GM18519 (cell line): ENCODE measurements around the gene RBM26.
"Not testable (repeated sequence)": the region's sequence is repeated elsewhere in the genome, so short reads cannot be mapped to it uniquely, and the experiment has no call there.

Experiments
- ATAC-seq: cut with Tn5 transposase; IDR thresholded peaks from one replicate; pipeline ENCODE4 v1.9.1; 2021; ENCODE audit warnings: mild to moderate bottlenecking, moderate library complexity; ENCODE audit not compliant: unreplicated experiment, low FRiP score

The RBM26 gene

GRCh38 chr13:79392882-79393563 is 13.0 kb downstream of the RBM26 start:
- peak; percentile 47 for ATAC-seq

- no peak for ATAC-seq
Observed at GRCh38 chr13:79389026-79389425, 17.0 kb downstream of the RBM26 start.

GRCh38 chr13:79387853-79388252 is 18.2 kb downstream of the RBM26 start:
- no peak for ATAC-seq

GRCh38 chr13:79386125-79386826 is 19.8 kb downstream of the RBM26 start:
- ATAC-seq = peak; percentile 4

DNA sequence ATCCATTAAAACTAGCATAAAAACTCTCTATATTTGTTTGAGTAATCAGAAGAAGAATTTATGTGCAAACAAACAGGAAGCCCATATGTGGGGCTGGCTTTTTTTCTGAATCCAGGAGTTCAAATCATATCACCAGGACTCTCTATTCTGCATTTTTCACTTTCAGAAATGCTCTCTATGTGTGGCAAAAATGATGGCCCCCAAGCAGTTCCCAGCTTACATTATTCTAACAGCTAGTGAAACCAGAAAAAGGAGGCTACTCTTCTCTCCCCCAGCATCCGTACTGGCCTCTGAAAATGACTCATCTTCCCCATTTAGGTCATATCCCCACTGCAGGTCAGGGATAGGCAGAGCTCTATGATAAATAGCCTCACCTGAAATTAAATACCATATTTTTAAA is 20.4 kb downstream of the RBM26 start:
- ATAC-seq = peak; percentile 86

DNA sequence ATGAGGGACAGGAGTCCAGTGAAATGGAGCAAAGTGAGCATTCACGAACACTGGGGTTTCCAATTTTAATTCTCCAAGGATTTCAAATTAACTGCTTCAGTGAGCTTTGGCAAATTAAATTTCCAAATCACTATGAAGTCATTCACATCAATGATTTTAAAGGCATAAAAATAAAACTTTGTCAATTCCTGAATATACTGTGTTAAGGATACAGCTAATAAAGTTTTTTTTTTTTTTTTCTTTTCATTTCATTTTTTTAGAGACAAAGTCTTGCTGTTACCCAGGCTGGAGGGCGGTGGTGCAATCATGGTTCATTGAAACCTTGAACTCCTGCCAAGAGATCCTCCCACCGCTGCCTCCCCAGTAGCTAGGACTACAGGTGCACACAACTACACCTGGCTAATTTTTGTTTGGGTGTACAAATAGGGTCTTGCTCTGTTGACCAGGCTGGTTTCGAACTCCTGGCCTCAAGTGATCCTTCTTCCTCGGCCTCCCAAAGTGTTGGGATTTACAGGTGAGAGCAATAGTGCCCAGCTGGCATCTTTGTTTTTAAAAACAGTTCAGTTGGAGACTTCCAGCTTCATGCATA is 21.9 kb downstream of the RBM26 start:
- no peak for ATAC-seq

GRCh38 chr13:79382545-79383275 is 23.3 kb downstream of the RBM26 start:
- peak; percentile 34 for ATAC-seq

DNA sequence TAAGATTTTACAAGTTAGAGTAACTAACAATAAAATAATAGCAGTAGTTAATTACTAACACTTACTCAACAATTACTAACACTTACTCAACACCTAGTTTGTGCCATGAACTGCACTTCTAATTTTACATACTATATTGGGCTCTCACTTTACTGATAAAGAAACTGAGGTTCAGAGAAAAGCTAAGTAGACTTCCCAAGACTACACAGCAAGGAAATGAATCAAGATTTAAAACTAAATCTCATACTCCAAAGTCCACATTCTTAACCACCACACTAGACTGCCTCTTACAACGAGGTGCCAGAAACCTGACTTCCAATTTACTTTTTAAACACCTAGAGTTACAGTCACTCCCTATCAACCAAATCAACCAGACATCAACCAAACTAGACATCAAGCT is 25.1 kb downstream of the RBM26 start:
- ATAC-seq = no peak

DNA sequence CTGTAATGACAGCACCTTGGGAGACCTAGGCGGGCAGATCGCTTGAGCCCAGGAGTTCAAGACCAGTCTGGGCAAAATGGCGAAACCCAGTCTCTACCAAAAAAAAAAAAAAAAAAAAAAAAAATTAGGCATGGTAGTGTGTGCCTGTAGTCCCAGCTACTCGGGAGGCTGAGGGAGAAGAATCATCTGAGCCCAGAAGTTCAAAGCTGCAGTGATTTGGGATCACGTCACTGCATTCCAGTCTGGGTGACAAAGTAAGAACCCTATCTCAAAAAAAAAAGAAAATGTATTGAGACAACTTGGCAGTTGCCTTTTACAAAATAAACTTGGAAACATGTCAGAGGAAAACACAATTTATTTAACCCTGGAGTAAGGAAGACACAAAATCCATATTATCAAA is 26.8 kb downstream of the RBM26 start:
- no peak for ATAC-seq

DNA sequence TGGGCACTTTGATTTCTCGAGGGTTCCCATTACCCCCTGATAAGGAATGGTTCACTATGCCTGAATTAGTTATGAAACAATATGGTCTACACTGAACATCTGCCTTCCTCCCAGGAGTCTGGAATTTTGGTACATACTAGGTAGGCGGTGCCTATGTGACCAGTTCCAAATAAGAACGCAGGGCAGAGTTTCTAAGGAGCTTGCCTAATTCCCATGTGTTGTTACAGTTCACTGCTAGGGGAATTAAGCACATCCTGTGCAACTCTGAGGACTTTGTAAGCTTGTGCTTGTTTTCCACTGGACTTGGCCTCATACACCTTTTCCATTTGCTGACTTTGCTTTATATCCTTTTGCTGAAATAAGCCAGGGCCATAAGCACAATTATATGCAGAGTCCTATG is 29.2 kb downstream of the RBM26 start:
- ATAC-seq = no peak

- ATAC-seq = no peak
Observed at GRCh38 chr13:79374578-79374977, 31.5 kb downstream of the RBM26 start.

GRCh38 chr13:79373916-79374315 is 32.1 kb downstream of the RBM26 start:
- no peak for ATAC-seq

GRCh38 chr13:79369226-79369625 is 36.8 kb downstream of the RBM26 start:
- no peak for ATAC-seq

- no peak for ATAC-seq
Observed at GRCh38 chr13:79365981-79366380, 40.1 kb downstream of the RBM26 start.

GRCh38 chr13:79361299-79361698 is 44.8 kb downstream of the RBM26 start:
- ATAC-seq = no peak

DNA sequence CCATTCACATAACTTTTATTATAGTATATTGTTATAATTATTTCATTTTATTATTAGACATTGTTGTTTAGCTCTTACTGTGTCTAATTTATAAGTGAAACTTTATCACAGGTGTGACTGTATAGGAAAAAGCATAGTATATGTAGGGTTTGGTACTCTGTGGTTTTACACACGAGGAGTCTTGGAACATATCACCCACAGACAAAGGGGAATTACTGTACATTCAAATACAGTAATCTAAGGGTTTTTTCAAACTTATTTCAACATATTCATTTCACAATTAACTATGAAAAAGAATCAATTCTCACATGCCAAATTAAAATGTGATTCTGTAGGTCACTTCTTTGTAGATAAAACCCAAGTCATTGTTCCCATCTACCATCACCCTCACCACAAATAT is 46.0 kb downstream of the RBM26 start:
- peak; percentile 59 for ATAC-seq

- ATAC-seq = peak; percentile 37
Observed at GRCh38 chr13:79359064-79359463, 47.0 kb downstream of the RBM26 start.

- no peak for ATAC-seq
Observed at GRCh38 chr13:79354285-79354684, 51.8 kb downstream of the RBM26 start.

- no peak for ATAC-seq
Observed at GRCh38 chr13:79353693-79354092, 52.4 kb downstream of the RBM26 start.

GRCh38 chr13:79352107-79352506 is 53.9 kb downstream of the RBM26 start:
- ATAC-seq = no peak

- not testable (repeated sequence) for ATAC-seq
Observed at GRCh38 chr13:79349608-79350007, 56.4 kb downstream of the RBM26 start.
